Measurements from ENCODE around the gene ANXA3.

Gene ANXA3

DNA sequence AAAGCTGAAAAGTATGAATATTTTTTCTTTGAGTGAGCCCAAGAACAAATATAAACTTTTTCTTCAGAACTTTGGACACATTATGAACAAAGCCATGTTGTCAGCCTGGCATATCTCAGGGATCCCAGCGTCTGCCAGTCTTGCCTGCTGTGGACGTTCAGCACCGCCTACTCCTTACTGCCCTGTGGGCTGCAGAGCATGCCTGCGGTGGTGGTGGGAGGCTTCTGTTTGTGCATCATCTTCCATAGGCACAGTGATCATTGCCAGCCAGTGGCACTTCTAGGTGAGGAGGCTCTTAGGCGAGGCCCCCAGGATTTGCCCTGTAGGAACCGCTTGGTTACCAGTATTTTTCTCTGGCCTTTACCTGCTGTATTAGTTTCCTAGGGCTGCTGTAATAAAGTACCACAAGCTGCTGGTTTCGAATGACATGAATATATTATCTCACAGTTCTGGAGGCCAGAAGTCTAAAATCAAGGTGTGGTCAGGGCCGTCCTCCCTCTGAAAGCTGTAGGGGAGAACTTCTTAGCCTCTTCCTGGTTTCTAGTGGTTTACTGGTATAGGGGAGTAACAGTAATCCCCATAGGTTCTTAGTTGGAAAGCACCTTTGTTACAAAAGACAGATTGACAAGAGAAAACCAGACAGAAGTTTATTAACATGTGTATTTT is 15.4 kb downstream of the ANXA3 start:
- H2AFZ ChIP-seq, result no peak overlapping the region
- TF ChIP-seq, protein P1, sequence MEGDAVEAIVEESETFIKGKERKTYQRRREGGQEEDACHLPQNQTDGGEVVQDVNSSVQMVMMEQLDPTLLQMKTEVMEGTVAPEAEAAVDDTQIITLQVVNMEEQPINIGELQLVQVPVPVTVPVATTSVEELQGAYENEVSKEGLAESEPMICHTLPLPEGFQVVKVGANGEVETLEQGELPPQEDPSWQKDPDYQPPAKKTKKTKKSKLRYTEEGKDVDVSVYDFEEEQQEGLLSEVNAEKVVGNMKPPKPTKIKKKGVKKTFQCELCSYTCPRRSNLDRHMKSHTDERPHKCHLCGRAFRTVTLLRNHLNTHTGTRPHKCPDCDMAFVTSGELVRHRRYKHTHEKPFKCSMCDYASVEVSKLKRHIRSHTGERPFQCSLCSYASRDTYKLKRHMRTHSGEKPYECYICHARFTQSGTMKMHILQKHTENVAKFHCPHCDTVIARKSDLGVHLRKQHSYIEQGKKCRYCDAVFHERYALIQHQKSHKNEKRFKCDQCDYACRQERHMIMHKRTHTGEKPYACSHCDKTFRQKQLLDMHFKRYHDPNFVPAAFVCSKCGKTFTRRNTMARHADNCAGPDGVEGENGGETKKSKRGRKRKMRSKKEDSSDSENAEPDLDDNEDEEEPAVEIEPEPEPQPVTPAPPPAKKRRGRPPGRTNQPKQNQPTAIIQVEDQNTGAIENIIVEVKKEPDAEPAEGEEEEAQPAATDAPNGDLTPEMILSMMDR (IDR thresholded peaks at IDR 0.05), result no peak
- no peaks in the 10 kb centered on the region for H3K36me3 ChIP-seq (ENCODE audit: control insufficient read depth, insufficient read depth, low read length)
- H3K4me3 ChIP-seq (ENCODE audit: low read depth, low read length), result no peak overlapping the region
- no peak overlapping the region for H3K9ac ChIP-seq
- H3K27me3 ChIP-seq (ENCODE audit: control insufficient read depth, insufficient read depth, low read length), result no peaks in the 10 kb centered on the region
- H3K79me2 ChIP-seq, result no peaks in the 10 kb centered on the region
- no peaks in the 10 kb centered on the region for H3K9me3 ChIP-seq (ENCODE audit: control insufficient read depth, low read length)
- H3K4me2 ChIP-seq (ENCODE audit: low read length), result no peak overlapping the region
- no peaks in the 10 kb centered on the region for H3K4me1 ChIP-seq
- no peak overlapping the region for H3K27ac ChIP-seq

DNA sequence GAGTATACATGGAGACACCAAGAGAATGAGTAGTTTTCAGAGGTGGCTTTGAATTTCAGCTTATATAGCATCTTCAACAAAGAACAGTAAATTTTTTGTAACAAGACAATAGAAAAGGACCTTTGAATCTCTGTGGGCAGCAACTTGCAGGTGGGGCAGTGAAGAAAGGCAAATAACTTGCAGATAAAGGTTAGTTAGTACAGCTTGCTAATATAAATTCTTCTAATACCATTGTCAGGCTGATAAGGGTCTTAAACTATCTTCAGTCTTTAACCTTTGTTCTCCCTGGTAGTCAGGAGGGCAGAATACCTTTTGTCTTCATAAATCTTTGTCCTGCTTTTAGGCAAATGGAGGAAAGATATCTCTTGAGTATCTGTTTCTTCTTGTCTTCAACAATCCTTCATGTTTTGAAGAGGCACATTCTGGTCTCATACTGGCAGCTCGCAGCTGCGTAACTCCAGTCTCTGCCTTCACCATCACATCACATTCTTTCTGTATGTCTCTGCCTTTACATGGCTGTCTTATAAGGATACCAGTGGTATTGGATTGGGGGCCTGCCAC is 16.0 kb downstream of the ANXA3 start:
- no peak overlapping the region for H3K4me2 ChIP-seq (ENCODE audit: low read length)
- no peaks in the 10 kb centered on the region for H3K79me2 ChIP-seq
- H3K9ac ChIP-seq, result no peak overlapping the region
- H2AFZ ChIP-seq, result no peak overlapping the region
- H3K27ac ChIP-seq, result no peak overlapping the region
- no peaks in the 10 kb centered on the region for H3K9me3 ChIP-seq (ENCODE audit: control insufficient read depth, low read length)
- no peaks in the 10 kb centered on the region for H3K4me1 ChIP-seq
- no peaks in the 10 kb centered on the region for H3K27me3 ChIP-seq (ENCODE audit: control insufficient read depth, insufficient read depth, low read length)
- no peak overlapping the region for H3K4me3 ChIP-seq (ENCODE audit: low read depth, low read length)
- TF ChIP-seq, protein P1 (IDR thresholded peaks at IDR 0.05), result no peak
- no peaks in the 10 kb centered on the region for H3K36me3 ChIP-seq (ENCODE audit: control insufficient read depth, insufficient read depth, low read length)

DNA sequence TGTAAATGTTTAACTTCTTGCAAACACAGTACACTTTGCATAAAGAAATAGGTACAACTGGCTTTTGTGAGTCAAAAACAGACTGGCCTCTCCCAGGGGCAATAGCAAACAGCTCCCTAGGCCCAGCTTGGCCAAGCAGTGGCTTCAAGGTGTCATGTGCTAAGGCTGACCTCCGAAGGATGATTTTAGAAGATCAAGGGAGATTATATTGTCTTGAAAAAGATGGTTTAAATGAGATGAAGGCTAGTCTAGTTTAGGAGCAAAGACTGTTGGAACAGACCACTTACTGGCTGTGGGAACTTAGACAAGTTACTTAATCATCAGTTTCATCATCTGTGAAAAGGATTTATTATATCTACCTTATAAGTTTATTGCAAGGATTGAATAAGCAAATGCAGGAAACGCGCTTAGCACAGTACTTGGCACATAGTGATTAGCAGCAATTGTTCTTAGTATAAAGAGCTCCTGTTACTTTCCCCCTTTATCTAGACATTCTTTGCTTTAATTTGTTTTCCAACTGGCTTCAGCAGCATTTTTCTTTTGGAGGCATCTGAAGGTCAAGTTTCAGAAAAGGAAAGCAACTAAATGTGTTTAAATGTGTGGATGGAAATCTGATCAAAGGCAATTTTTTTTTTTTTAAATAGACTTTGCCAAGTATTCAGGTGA is 17.2 kb downstream of the ANXA3 start:
- Histone ChIP-seq H3K4me3 (ENCODE audit: low read depth, low read length) (no peak overlapping the region), H3K4me2 (ENCODE audit: low read length) (no peak overlapping the region), H2AFZ (no peak overlapping the region), H3K27ac (no peak overlapping the region), H3K36me3 (ENCODE audit: control insufficient read depth, insufficient read depth, low read length) (no peaks in the 10 kb centered on the region), H3K27me3 (ENCODE audit: control insufficient read depth, insufficient read depth, low read length) (no peaks in the 10 kb centered on the region), H3K9me3 (ENCODE audit: control insufficient read depth, low read length) (no peaks in the 10 kb centered on the region), H3K79me2 (no peaks in the 10 kb centered on the region), H3K4me1 (no peaks in the 10 kb centered on the region), H3K9ac (no peak overlapping the region)
- TF ChIP-seq, protein P1 (IDR thresholded peaks at IDR 0.05), result no peak

DNA sequence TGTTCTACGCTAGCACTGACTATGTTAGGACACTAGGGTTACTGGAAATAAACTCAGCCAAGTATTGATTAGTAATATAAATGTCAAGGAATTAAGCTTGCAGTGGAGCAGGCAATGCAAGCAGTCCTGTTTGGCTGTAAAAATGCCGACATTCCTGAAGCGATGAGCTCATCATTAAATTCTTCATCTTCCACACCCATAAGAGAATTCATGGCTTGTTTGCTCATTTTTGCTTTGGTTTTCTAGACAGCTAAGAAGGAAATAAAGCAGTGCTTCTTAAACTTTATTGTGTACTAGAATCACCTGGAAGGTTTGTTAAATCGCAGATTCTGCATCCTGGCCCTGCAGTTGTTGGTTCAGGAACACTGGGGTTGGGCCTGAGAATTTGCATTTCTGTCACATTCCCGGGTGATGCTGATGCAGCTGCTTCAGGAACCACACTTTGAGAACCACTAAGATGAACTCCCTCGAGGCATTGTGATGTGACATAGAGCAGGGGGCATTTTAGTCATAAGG is 17.8 kb downstream of the ANXA3 start:
- no peaks in the 10 kb centered on the region for H3K9me3 ChIP-seq (ENCODE audit: control insufficient read depth, low read length)
- no peaks in the 10 kb centered on the region for H3K4me1 ChIP-seq
- H3K36me3 ChIP-seq (ENCODE audit: control insufficient read depth, insufficient read depth, low read length), result no peaks in the 10 kb centered on the region
- no peak overlapping the region for H3K4me2 ChIP-seq (ENCODE audit: low read length)
- H3K4me3 ChIP-seq (ENCODE audit: low read depth, low read length), result no peak overlapping the region
- H3K27ac ChIP-seq, result no peak overlapping the region
- no peak overlapping the region for H3K9ac ChIP-seq
- no peak overlapping the region for H2AFZ ChIP-seq
- TF ChIP-seq, protein P1 (IDR thresholded peaks at IDR 0.05), result no peak
- H3K27me3 ChIP-seq (ENCODE audit: control insufficient read depth, insufficient read depth, low read length), result no peaks in the 10 kb centered on the region
- H3K79me2 ChIP-seq, result no peaks in the 10 kb centered on the region

Data from parathyroid adenoma (tissue), 2 donors.